Measurements from ENCODE around the gene ZDHHC24.
"Not testable (repeated sequence)": the region's sequence is repeated elsewhere in the genome, so short reads cannot be mapped to it uniquely, and the experiment has no call there.

Gene ZDHHC24, protein sequence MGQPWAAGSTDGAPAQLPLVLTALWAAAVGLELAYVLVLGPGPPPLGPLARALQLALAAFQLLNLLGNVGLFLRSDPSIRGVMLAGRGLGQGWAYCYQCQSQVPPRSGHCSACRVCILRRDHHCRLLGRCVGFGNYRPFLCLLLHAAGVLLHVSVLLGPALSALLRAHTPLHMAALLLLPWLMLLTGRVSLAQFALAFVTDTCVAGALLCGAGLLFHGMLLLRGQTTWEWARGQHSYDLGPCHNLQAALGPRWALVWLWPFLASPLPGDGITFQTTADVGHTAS

DNA sequence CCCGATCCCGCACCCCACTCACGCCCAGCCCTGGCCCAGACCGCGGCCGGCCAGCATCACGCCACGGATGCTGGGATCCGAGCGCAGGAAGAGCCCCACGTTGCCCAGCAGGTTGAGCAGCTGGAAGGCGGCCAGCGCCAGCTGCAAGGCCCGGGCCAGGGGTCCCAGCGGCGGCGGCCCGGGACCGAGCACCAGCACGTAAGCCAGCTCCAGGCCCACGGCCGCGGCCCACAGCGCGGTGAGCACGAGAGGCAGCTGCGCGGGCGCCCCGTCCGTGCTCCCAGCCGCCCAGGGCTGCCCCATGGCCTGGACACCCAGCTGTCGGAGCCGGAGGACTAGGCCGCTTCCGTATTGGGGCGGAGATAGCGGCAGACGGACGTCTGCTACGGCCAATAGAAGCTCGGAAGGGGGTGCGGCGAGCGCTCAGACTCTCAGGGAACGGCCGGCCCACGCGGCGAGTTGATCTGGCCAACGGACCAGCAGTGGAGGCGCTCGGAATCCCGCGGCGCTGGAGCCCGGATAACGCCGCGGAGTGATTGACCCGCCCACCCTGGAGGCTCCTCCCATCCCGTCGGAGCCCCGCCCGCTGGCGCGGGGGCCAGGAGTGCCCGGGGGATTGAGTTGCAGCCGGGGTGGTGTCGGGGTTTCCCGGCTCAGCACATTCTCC, at the start of gene ZDHHC24:
Gene ZDHHC24, minus strand, starts transcription at position 348 of the 667 bp plus-strand sequence. Its CDS starts 45 bp downstream, at position 303.
- peak; percentile 91 for DNase-seq

DNA sequence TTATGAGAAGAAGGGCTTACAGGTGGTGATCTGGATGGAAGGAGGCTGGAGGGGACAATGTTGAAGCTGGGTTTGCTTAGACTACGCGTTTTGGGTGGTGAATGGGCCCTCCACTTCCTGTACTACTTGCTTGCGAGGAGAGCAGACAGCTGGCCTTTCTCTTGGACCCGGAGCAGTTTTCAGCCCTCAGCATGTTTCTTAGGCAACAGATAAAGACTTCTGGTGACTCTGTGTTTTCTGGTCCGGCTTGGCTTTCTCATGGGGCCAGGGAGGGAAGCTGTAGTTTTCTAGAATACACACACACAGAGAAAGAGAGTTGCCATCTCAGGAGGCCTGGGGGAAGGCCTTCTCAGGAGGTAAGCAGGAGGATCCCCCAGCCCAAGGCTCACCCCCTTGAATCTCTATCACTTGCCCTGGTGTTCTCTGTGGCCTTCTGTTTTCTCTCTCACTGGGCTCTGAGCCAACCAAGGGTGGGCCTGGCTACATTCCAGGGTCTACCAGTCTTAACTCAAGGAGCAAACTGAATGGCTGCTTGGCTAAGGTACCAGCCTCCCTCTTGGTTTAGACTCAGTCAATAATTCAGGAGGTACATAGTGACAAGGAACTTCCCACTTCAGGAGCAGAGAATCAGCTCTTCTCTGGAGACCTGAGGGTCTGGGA, 49.5 kb upstream of the ZDHHC24 start:
- no peak for DNase-seq

DNA sequence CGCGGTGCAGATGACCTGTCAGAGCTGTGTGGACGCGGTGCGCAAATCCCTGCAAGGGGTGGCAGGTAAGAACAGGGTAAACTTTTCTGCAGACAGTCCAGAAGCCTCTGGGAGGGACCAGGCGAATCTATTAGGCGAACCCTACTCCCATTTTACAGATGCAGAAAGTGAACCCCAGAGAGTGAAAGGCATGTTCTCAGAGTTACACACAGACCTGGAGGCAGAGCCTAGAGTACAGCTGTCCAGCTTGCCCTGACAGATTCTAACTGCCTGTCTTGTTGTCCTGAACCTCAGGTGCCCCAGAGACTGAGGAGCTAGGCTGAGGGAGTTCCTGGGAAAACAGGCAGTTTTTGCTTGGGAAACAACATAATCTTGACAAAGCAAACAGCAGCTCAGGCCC, 47.8 kb upstream of the ZDHHC24 start:
- no peak for DNase-seq

DNA sequence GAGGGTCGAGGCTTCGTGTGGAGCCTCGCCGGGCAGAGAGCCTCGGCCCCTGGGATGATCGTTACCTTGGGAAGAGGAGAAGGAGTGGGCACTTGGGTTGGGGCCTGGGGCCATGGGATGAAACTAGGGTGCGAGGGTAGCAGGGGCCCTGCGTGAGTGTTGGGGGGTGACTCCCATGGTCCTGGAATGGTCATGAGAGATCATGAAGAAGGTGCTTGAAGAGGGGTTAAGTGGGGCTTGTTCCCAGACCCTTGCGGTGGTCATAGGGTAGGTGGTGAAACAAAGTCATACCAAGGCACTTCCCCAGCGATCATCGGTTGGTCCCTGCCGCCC, 47.4 kb upstream of the ZDHHC24 start:
- DNase-seq: no peak

DNA sequence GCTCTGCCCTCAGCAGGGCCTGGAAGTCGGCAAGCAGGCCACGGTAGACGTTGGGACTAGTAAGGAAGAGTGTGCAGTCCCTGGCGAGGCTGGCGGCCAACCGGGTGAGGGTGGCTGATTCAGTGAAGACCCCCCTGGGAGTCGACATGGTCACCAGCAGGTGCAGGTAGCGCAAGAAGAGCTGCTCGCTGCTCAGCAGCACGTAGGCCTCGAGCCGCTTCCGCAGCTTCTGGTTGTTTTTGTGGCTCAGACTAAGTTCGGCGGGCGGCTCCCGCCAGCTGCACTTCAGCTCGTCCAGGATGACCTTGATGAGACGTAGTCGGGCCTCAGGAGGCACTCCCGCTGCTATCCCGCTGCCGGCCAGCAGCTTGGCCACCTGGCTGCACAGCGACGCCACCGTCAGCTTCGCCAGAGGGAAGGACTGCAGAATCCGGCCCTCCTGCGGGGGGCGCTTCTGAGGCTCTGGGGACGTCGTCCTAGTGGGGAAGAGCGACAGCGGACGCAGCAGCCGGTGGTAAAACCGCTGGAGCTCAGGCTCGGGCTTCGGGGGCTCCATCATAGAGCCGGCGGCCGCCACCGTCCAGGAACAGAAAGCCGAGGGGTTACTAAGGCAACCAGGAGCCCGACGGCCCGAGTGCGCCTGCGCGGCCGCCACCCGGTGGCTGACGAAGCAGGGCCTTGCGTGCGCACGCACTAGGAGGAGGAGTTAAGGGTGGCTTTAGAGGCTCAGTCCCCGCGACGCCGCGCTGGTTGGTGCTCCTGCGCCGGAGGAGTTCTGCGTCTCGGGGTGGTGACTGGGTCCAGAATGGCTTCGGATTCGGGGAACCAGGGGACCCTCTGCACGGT, 46.8 kb upstream of the ZDHHC24 start, which contains the start of the genes CCDC87 and CCS:
Gene CCDC87, minus strand, starts transcription at position 607 of the 846 bp plus-strand sequence. Its CDS starts 48 bp downstream, at position 559.
Gene CCS, plus strand, starts transcription at position 729 of the 846 bp plus-strand sequence. Its CDS starts 77 bp downstream, at position 806.
- peak; percentile 99 for DNase-seq

DNA sequence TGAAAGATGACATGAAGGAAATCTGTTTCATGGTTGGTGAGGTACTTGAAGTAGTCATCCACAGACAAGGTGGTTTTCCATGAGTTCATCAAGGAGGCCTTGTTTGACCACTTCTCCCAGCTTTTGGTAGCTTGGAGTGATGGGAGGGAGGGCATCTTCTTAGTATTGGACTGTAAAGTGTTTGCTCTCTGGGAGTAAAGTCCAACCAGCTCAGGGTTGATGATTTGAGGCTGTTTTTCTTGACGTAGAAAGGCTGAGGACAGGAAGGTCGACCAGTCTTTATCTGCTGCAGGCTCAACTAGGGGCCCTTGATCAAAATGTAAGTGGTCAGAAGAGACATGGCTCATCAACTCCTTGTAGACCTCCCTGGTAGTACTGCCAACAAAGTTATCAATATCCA, 45.3 kb upstream of the ZDHHC24 start:
- no peak for DNase-seq

DNA sequence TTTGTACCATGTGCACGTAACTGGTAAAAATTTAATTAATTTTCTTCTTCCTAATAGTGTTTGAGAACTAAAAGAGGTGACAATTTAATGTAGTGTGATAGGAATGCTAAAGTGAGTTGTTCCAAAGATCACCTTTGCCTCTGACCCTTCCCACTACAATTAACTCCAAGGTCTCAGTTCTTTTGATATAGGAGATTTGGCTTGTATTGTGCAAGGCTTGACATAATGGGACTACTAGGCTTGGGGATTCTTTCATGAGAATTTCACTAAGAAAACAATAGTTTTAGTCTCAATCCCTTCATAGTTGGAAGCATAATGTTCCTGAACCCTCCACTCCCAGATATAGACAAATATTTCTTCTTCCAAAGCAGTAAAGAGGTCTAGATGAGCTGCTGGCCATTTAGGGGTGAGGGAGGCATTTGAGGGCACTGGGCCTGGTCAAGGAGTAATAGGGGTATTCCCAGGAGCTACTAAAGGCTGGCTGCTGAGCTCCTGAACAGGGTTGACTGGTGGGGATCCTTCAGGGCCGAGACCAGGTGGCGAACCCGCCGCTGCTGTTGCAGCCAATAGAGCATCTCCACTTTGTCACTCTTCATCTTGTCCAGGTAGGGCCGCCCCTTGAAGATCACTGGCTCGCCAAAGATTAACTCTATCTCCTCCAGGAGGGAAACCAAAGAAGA, 44.3 kb upstream of the ZDHHC24 start:
- no peak for DNase-seq

DNA sequence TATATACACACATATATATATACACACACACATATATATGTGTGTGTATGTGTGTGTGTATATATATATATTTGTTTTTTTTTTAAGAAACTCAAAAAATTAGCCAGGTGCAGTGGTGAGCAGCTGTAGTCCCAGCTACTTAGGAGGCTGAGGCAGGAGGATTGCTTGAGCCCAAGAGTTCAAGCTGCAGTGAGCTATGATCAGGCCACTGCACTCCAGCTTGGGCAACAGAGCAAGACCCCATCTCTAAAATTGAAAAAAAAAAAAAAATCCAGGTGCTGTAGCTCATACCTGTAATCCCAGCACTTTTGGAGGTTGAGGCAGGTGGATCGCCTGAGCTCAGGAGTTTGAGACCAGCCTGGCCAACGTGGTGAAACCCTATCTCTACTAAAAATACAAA, 43.5 kb upstream of the ZDHHC24 start:
- DNase-seq: not testable (repeated sequence)

DNA sequence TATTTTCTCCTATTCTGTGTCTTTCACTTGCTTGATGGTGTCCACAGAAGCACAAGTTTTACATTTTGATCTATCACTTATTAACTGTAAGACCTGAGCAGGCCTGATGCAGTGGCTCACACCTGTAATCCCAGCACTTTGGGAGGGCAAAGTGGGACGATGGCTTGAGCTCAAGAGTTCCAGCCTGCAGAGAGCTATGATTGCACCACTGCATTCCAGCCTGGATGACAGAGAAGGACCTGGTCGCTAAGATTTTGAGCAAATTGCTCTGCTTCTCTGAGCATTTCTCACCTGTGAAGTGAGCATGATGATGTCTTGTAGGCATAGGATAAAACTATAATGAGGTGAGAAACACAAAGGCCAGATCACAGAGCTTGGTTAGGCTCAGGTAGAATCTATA, 40.3 kb upstream of the ZDHHC24 start:
- DNase-seq: no peak

DNA sequence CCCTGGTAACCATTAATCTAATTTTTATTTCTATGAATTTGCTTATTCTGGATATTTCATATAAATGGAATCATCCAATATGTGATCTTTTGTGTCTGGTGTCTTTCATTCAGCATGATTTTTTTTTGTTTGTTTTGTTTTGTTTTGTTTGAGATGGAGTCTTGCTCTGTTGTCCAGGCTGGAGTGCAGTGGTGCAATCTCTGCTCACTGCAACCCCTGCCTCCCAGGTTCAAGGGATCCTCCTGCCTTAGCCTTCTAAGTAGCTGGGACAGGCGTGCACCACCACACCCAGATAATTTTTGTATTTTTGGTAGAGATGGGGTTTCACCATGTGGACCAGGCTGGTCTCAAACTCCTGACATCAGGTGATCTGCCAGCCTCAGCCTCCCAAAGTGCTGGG, 39.6 kb upstream of the ZDHHC24 start:
- DNase-seq: not testable (repeated sequence)

DNA sequence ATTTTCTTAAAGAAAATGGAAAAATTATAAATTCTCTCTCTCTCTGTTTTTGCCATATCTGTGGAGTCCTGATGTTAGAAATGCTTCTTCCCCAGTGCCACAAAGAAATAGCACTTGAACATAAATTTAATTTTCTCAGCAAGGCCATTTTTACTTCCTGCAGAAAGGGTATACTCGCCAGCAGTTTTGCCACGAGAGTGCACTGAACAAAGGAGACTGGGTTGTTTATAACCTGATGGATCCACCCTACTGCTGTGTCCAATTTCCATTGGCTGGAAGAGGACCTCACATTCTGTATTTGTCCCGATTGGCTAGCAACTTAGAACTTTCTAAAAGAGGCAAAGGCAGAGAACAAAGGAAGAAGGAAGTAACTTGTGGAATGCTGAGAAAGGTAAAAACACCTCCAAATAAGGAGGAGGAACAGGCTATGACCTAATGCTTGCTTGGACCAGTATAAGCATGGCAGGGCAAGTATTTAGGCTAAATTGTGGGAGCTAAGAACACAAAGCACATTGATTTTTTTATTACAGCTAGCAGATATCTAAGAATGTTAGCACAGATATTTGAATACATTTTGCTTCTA, 36.8 kb upstream of the ZDHHC24 start:
- not testable (repeated sequence) for DNase-seq

DNA sequence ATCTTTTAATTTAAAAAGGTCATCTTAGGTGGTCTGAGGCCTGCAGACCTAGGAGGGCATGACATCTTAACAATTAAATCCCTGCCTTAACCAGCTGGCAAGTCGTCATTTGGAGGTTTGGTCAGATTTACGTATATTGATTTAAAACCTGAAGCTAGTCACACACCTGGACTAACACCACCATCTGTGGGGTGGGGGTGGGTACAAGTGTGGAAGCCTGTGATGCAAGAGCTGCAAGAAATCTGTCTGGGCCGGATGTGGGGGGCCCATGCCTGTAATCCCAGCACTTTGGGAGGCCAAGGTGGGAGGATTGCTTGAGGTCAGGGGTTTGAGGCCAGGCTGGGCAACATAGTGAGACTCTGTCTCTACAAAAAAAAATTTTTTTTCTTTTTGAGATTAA, 35.4 kb upstream of the ZDHHC24 start:
- DNase-seq: no peak

DNA sequence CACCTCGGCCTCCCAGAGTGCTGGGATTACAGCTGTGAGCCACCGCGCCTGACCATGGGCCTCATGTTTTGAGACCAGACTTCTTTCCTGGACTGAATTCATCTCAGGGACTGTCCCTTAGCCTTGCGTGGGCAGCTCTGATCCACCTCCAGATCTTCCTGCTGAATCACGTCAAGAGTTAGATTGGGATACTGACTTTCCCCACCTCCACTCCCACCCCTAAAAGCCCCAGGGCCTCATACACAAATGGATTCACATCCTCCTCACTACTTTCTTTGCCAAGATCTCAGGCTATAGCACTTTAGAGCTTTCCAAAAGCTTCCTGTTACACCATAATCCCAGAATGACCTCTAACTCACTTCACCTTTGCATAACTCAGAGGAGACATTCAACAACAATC, 35.0 kb upstream of the ZDHHC24 start:
- no peak for DNase-seq

DNA sequence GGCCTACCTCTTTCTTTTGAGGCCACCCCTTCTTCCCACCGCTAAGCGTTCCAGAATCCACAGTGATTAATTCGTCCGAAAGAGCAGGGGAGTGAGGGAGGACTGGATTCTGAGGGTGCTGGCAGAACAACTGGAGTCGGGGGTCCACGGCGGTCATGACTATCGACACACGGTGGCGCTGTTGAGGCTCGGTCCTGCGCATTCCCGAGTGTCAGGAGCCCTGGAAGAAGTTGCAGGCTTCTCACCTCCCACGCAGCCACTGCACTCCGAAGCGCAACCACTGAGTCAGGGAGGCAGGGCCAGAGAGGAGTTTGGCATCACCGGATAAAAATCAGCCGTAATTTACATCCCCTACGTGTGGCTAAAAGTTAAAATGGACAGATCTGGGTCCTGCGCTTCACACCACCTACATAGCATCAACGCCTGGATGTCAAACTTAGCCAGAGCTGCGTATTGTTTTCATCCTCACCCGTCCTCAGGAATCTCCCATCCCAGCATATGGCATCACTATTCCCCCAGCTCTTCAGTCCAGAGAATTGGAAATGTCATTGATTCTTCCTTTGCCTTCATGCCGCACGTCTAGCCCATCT, 33.3 kb upstream of the ZDHHC24 start:
- DNase-seq: peak; percentile 71 to 79

DNA sequence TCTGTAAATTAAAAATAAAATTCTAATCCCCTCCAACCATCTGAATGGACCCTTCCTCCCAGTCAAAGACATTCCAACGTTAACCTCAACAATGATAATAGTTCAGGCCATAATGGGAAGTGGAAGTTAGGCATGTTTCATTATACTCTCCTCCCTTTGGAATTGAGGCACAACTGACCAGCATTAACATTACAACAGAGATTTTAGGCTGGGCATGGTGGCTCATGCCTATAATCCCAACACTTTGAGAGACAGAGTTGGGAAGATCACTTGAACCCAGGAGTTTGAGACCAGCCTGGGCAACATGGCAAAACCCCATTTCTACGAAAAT, 25.0 kb upstream of the ZDHHC24 start:
- DNase-seq: no peak

DNA sequence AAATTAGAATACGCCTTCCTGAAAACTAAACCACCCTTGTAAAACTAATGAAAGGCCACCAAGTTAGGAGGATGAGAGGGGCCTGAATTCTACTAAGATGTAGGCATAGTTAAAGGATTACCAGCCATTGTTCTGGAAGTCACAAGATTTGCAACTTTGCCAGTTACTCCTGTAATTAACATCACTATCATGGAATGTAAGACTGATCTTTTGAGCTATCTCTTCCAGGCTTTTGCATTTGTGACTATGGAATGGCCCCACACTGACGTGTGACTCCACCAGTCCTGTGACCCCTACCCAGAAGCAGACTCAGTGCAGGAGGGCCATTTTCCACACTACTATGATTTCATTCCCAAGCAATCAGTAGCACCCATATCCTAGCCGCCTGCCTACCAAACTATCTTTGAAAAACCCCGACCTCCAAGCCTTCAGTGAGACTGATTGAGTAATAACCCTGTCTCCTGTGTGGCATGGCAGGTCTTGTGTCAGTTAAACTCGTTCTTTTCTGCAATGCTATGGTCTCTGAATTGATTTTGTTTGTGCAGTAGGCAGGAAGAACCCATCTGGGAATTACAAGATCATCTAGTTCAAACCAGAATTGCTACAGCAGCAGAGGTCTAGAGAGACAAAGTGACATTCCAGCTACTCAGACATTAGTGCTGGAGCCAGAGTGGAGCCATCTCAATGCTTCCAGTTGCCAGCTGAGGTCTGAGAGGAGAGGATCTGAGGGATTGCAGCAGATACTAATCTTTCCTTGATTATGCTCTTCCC, 24.4 kb upstream of the ZDHHC24 start:
- DNase-seq: no peak

DNA sequence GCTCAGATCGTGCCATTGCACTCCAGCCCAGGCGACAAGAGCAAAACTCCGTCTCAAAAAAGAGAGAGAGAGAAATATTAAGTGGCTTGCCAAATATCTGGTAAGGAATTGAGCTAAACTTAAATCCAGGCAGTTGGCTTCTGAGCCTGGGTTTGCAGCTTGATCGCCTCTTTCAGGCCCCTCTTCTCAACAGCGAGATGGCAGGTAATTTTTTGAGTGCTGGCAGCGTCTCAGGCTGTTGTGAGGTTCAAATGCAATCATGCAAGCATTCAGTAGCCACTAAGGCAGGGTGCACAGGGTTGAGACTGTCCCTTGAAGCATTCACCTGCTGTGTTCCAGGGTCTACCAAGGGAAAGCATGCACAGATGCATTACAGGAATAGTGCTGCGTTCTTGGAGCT, 23.2 kb upstream of the ZDHHC24 start:
- DNase-seq: no peak

DNA sequence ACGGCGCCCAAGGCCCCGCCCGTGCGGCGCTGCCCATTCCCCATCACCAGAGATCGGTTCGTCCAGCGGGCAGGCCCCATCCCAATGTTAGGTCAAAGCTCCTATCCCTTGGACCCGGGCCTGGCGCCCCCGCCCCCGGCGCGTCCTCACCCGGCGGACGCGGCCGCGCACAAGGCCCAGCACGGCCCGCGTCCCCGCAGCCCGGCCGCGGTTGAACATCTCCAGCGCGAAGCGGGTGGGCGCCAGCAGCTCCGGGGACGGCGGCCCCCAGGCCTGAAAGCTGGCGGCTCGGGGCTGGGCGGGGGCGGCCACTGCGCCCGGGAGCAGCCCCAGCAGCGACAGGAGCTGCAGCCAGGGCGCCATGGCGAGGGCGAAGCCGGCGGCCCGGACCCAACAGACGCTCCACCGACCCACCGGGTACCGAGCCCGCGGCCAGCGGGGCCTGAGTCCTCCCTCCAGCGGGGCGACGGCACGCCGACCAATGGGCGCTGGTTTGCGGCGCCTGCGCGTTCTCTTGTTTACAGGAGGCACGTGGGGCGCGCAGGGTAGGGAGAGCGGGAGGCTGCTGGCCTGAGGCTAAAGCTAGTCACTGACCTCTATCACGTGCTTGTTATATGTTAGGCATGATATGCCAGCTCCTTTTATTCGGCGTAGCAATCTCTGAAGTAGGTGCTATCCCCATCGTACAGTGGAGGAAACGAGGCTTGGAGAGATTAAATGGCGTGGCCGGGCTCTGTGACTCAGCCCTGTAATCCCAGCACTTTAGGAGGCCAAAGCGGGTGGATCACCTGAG, 22.5 kb upstream of the ZDHHC24 start, which contains the start of gene CTSF:
Gene CTSF, minus strand, starts transcription at position 483 of the 793 bp plus-strand sequence. Its CDS starts 120 bp downstream, at position 363.
- peak; percentile 78 for DNase-seq

DNA sequence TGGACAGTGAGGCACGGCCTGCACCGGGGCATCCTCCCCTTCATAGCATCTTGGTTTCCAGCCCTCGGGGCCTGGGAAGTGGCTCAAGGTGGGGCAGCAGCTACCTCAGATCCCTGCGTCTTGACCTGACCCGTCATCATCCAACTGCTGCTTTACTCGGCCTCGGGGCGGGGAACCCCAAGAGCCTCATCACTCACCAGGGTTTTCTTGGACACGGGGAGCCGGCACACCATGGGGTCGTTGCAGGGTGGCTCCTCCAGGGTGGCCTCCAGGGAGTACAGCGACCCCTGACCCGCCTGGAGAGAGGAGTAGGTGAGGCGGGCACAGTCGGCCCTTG, 21.9 kb upstream of the ZDHHC24 start:
- DNase-seq: no peak

DNA sequence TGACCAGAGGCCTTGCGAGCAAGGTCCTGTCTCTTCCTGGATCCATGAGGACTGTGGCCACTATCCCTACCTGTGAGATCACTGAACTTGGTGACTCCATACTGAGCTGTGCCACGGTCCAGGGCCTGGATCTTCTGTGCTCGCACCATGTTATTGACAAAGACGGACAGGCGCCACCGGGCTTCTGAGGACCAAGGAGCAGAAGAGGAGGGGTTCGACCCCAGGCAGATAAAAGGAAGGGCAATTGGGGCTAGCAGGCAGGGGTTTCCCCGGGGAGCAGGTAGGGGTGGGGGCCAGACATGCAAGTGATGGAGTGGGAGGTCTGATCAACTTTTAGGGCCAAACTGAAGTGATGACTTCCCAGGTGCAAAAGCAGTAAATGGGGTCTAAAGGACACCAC, 20.4 kb upstream of the ZDHHC24 start:
- DNase-seq: no peak

Data from CD4-positive, alpha-beta T cell treated with Interleukin-1 beta for 1 hour (primary cell).